ENCODE measurements around the gene TMEM138. TPM values are rescaled to one million over a fixed set of nuclear protein-coding genes. Genes with fewer than 3 reads are reported as not detected.

The TMEM138 gene
- total RNA-seq, 1 donor from 2014 or later = 30.7 TPM

- Histone ChIP-seq H3K4me3 (no peak overlapping the region), H4K20me1 (ENCODE audit: low read depth) (no peaks in the 10 kb centered on the region), H3K27ac (no peak overlapping the region), H3K9me3 (ENCODE audit: low read depth) (no peaks in the 10 kb centered on the region), H3K4me1 (peaks cover 4% of the 10 kb centered on the region), H3K79me2 (ENCODE audit: low read depth) (peaks cover 21% of the 10 kb centered on the region), H3K36me3 (no peaks in the 10 kb centered on the region), H3K4me2 (no peak overlapping the region), H2AFZ (replicated peaks) (no peak overlapping the region), H3K9ac (no peak overlapping the region), H3F3A (ENCODE audit: low read depth) (peaks cover 4% of the 10 kb centered on the region), H3K27me3 (no peaks in the 10 kb centered on the region)
- Mint-ChIP-seq H3K27me3 (ENCODE audit: insufficient read depth, low read depth) (peaks cover 4% of the 10 kb centered on the region), H3K27ac (no peak overlapping the region), H3K36me3 (peaks cover 6% of the 10 kb centered on the region), H3K9me3 (no peaks in the 10 kb centered on the region), H3K4me3 (no peak overlapping the region), H3K4me1 (peaks cover 14% of the 10 kb centered on the region)
- DNase-seq (ENCODE audit: low spot score) = no peak
- TF ChIP-seq EZH2 (IDR thresholded peaks at IDR 0.05) (no peak), CTCF (IDR thresholded peaks at IDR 0.05) (no peak)
Observed at GRCh38 chr11:61356706-61357105, 5.5 kb upstream of the TMEM138 start.

- peaks cover 22% of the 10 kb centered on the region for H3K79me2 ChIP-seq (ENCODE audit: low read depth)
- no peak overlapping the region for H3K27ac Mint-ChIP-seq
Observed at GRCh38 chr11:61357233-61357893, 4.8 kb upstream of the TMEM138 start.

GRCh38 chr11:61357894-61358239, 4.3 kb upstream of the TMEM138 start:
- Mint-ChIP-seq H3K4me1 (peaks cover 21% of the 10 kb centered on the region), H3K4me3 (no peak overlapping the region), H3K27ac (no peak overlapping the region), H3K9me3 (no peaks in the 10 kb centered on the region), H3K27me3 (ENCODE audit: insufficient read depth, low read depth) (peaks cover 6% of the 10 kb centered on the region), H3K36me3 (peaks cover 9% of the 10 kb centered on the region)
- H3K9ac ChIP-seq = no peak overlapping the region
- H3K4me3 ChIP-seq = no peak overlapping the region
- H3F3A ChIP-seq (ENCODE audit: low read depth) = peaks cover 13% of the 10 kb centered on the region
- no peak overlapping the region for H2AFZ ChIP-seq (replicated peaks)
- H3K27ac ChIP-seq = no peak overlapping the region
- peaks cover 4% of the 10 kb centered on the region for H3K4me1 ChIP-seq
- TF ChIP-seq EZH2phosphoT487 (IDR thresholded peaks at IDR 0.05) (no peak), CTCF (IDR thresholded peaks at IDR 0.05) (no peak), EZH2 (IDR thresholded peaks at IDR 0.05) (no peak)
- no peaks in the 10 kb centered on the region for H3K27me3 ChIP-seq
- H3K9me3 ChIP-seq (ENCODE audit: low read depth) = no peaks in the 10 kb centered on the region
- H3K79me2 ChIP-seq (ENCODE audit: low read depth) = peaks cover 27% of the 10 kb centered on the region
- H4K20me1 ChIP-seq (ENCODE audit: low read depth) = no peaks in the 10 kb centered on the region
- no peak for DNase-seq (ENCODE audit: low spot score)
- H3K36me3 ChIP-seq = no peaks in the 10 kb centered on the region
- no peak overlapping the region for H3K4me2 ChIP-seq

More at GRCh38 chr11:61357233-61357893, 4.8 kb upstream of the TMEM138 start:
- Mint-ChIP-seq H3K36me3 (peaks cover 8% of the 10 kb centered on the region), H3K4me3 (no peak overlapping the region), H3K4me1 (peaks cover 16% of the 10 kb centered on the region), H3K9me3 (no peaks in the 10 kb centered on the region), H3K27me3 (ENCODE audit: insufficient read depth, low read depth) (peaks cover 4% of the 10 kb centered on the region)
- H3K4me1 ChIP-seq = peaks cover 4% of the 10 kb centered on the region
- H3K27ac ChIP-seq = no peak overlapping the region
- no peak overlapping the region for H2AFZ ChIP-seq (replicated peaks)
- TF ChIP-seq EZH2phosphoT487 (IDR thresholded peaks at IDR 0.05) = no peak
- TF ChIP-seq CTCF (IDR thresholded peaks at IDR 0.05) = no peak
- TF ChIP-seq EZH2 (IDR thresholded peaks at IDR 0.05) = no peak
- no peaks in the 10 kb centered on the region for H3K9me3 ChIP-seq (ENCODE audit: low read depth)
- H3K4me3 ChIP-seq = no peak overlapping the region
- H3K27me3 ChIP-seq = no peaks in the 10 kb centered on the region
- H3K9ac ChIP-seq = no peak overlapping the region
- H3K36me3 ChIP-seq = no peaks in the 10 kb centered on the region
- peaks cover 9% of the 10 kb centered on the region for H3F3A ChIP-seq (ENCODE audit: low read depth)
- no peak for DNase-seq (ENCODE audit: low spot score)
- no peak overlapping the region for H3K4me2 ChIP-seq
- no peaks in the 10 kb centered on the region for H4K20me1 ChIP-seq (ENCODE audit: low read depth)
